HUES64 (cell line): ENCODE data around the gene KDM2A.
"Not testable (repeated sequence)": the region's sequence is repeated elsewhere in the genome, so short reads cannot be mapped to it uniquely, and the experiment has no call there.

ENCODE experiments used
- H3K27ac ChIP-seq: 2 replicates; pipeline ENCODE4 v1.7.0; 2013; ENCODE audit warnings: low read depth, low read length, inconsistent platforms
- H3K27me3 ChIP-seq: 2 replicates; pipeline ENCODE4 v1.6.1; 2013; ENCODE audit warnings: mild to moderate bottlenecking, low read length; ENCODE audit not compliant: insufficient read depth
- H3K36me3 ChIP-seq: 2 replicates; pipeline ENCODE4 v1.6.1; 2013; ENCODE audit warnings: mild to moderate bottlenecking, low read length; ENCODE audit not compliant: insufficient read depth
- H3K4me1 ChIP-seq: 2 replicates; pipeline ENCODE4 v1.6.1; 2013; ENCODE audit warnings: mild to moderate bottlenecking, low read length, moderate library complexity; ENCODE audit not compliant: insufficient read depth
- H3K4me3 ChIP-seq: 2 replicates; pipeline ENCODE4 v1.5.1; 2013; ENCODE audit warnings: mild to moderate bottlenecking, low read length, moderate library complexity
- H3K9ac ChIP-seq: 2 replicates; pipeline ENCODE4 v1.6.1; 2013; ENCODE audit warnings: mild to moderate bottlenecking, low read depth, low read length
- H3K9me3 ChIP-seq: 2 replicates; pipeline ENCODE4 v1.6.1; 2013; ENCODE audit warnings: low read depth, low read length; ENCODE audit not compliant: insufficient read depth
- WGBS: fragments of 150-250, 120-280 bp; methylation state at CpG from one replicate; pipeline ENCODE4 v1.1.7; 2013; ENCODE audit warnings: missing lambda C conversion rate; 5-methylcytosine and 5-hydroxymethylcytosine counted together

KDM2A gene

DNA sequence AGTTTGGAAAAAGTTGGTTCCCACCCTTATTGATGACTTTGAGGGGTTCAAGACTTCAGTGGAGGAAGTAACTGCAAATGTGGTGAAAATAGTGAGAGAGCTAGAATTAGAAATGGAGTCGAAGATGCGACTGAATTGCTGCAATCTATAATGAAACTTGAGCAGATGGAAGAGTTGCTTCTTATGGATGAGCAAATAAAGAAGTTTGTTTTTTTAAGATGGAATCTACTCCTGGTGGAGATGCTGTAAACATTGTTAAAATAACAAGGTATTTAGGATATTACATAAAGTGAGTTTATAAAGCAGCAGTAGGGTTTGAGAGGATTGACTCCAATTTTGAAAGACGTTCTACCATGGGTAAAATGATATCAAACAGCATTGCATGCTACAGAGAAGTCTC lies 83.0 kb downstream of the KDM2A start:
- Histone ChIP-seq H3K27ac (no peak overlapping the region), H3K9me3 (no peaks in the 10 kb centered on the region), H3K4me3 (no peak overlapping the region), H3K4me1 (peaks cover 7% of the 10 kb centered on the region), H3K36me3 (peaks cover 28% of the 10 kb centered on the region), H3K27me3 (no peaks in the 10 kb centered on the region), H3K9ac (no peak overlapping the region)
- 94% methylated on average over 3 of the region's 3 CpGs for WGBS

DNA sequence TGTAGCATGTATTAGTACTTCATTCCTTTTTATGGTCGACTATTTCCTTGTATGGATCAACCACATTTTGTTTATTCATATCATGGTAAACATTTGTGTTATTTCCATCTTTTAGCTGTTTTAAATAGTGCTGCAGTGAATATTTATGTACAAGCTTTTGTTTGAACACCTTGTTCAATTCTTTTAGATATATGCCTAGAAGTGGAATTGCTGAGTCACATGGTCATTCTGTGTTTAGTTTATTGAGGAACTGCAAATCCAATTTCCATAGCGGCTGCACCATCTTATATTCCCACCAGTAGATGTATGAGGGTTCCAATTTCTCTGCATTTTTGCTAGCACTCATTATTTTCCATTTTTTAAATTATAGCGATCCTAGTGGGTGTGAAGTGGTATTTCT lies 85.8 kb downstream of the KDM2A start:
- Histone ChIP-seq H3K36me3 (peaks cover 47% of the 10 kb centered on the region), H3K4me1 (no peaks in the 10 kb centered on the region), H3K27ac (no peak overlapping the region), H3K9me3 (no peaks in the 10 kb centered on the region), H3K9ac (no peak overlapping the region), H3K4me3 (no peak overlapping the region), H3K27me3 (no peaks in the 10 kb centered on the region)
- WGBS: 88% methylated on average over 1 of the region's 3 CpGs

DNA sequence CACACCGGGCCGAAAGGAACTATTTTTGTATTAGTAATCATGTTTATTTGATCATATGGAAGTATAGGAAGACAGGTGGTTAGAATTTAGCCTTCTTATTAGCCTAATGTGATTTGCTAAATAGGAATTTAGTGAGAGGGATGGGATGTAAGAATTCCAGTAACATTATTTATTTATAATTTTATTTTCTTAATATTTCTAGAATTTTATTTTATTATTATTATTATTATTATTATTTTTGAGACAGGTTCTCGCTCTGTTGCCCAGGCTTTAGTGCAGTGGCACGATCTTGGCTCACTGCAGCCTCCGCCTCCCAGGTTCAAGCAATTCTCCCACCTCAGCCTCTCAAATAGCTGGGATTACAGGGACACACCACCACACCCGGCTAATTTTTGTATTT lies 90.2 kb downstream of the KDM2A start:
- not testable (repeated sequence) for H3K4me1 ChIP-seq, H3K27me3 ChIP-seq, H3K9ac ChIP-seq, H3K4me3 ChIP-seq, H3K9me3 ChIP-seq, H3K27ac ChIP-seq
- peaks cover 71% of the 10 kb centered on the region for H3K36me3 ChIP-seq
- WGBS: 94% methylated on average over 6 of the region's 6 CpGs

- peaks cover 87% of the 10 kb centered on the region for H3K36me3 ChIP-seq
- no peaks in the 10 kb centered on the region for H3K9me3 ChIP-seq
- H3K4me1 ChIP-seq: no peaks in the 10 kb centered on the region
- no peak overlapping the region for H3K9ac ChIP-seq
- H3K4me3 ChIP-seq: no peak overlapping the region
- 96% methylated on average over 2 of the region's 2 CpGs for WGBS
- H3K27ac ChIP-seq: no peak overlapping the region
- no peaks in the 10 kb centered on the region for H3K27me3 ChIP-seq
Observed at GRCh38 chr11:67211656-67212436, 92.8 kb downstream of the KDM2A start.

DNA sequence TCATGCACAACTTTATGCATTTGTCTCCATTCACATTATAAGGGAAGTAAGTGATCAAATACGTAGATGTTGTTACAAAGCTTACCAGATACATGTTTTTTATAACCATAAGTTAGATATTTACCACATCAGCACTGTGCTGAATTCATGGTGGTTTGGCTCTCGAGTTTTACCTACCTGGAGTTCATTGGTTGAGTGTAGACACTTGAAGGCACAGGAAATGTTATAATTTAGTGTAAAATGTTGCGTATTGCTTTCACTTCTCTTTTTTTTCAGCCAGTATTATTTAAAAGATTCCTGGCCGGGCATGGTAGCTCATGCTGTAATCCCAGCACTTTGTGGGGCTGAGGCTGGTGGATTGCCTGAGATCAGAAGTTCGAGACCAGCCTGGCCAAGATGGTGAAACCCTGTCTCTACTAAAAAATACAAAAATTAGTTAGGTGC lies 94.1 kb downstream of the KDM2A start:
- Histone ChIP-seq H3K9ac (no peak overlapping the region), H3K27ac (no peak overlapping the region), H3K36me3 (peaks cover 86% of the 10 kb centered on the region), H3K4me3 (no peak overlapping the region), H3K9me3 (no peaks in the 10 kb centered on the region), H3K4me1 (no peaks in the 10 kb centered on the region), H3K27me3 (no peaks in the 10 kb centered on the region)
- 92% methylated on average over 5 of the region's 5 CpGs for WGBS

GRCh38 chr11:67227726-67228125 lies 108.7 kb downstream of the KDM2A start:
- Histone ChIP-seq H3K27me3 (no peaks in the 10 kb centered on the region), H3K4me1 (no peaks in the 10 kb centered on the region), H3K27ac (no peak overlapping the region), H3K4me3 (no peak overlapping the region), H3K9me3 (no peaks in the 10 kb centered on the region), H3K9ac (no peak overlapping the region), H3K36me3 (peaks cover 79% of the 10 kb centered on the region)
- 91% methylated on average over 6 of the region's 8 CpGs for WGBS

GRCh38 chr11:67230406-67230805 lies 111.3 kb downstream of the KDM2A start:
- Histone ChIP-seq H3K4me3 (no peak overlapping the region), H3K4me1 (no peaks in the 10 kb centered on the region), H3K9me3 (no peaks in the 10 kb centered on the region), H3K36me3 (peaks cover 71% of the 10 kb centered on the region), H3K27me3 (no peaks in the 10 kb centered on the region), H3K27ac (no peak overlapping the region), H3K9ac (no peak overlapping the region)
- WGBS: no CpG with 5 or more reads among the region's 3 CpGs

GRCh38 chr11:67230886-67231285 lies 111.8 kb downstream of the KDM2A start:
- Histone ChIP-seq H3K27ac (no peak overlapping the region), H3K4me3 (no peak overlapping the region), H3K27me3 (no peaks in the 10 kb centered on the region), H3K9ac (no peak overlapping the region), H3K4me1 (no peaks in the 10 kb centered on the region), H3K36me3 (peaks cover 69% of the 10 kb centered on the region), H3K9me3 (no peaks in the 10 kb centered on the region)
- WGBS: no CpG with 5 or more reads among the region's 1 CpG

- 93% methylated on average over 5 of the region's 7 CpGs for WGBS
- H3K36me3 ChIP-seq: peaks cover 55% of the 10 kb centered on the region
- no peak overlapping the region for H3K27ac ChIP-seq
- H3K27me3 ChIP-seq: no peaks in the 10 kb centered on the region
- peaks cover 8% of the 10 kb centered on the region; the same call in 1 of the 2 replicates for H3K4me1 ChIP-seq
- no peak overlapping the region for H3K4me3 ChIP-seq
- H3K9ac ChIP-seq: no peak overlapping the region
- no peaks in the 10 kb centered on the region for H3K9me3 ChIP-seq
Observed at GRCh38 chr11:67233584-67234190, 114.6 kb downstream of the KDM2A start.

DNA sequence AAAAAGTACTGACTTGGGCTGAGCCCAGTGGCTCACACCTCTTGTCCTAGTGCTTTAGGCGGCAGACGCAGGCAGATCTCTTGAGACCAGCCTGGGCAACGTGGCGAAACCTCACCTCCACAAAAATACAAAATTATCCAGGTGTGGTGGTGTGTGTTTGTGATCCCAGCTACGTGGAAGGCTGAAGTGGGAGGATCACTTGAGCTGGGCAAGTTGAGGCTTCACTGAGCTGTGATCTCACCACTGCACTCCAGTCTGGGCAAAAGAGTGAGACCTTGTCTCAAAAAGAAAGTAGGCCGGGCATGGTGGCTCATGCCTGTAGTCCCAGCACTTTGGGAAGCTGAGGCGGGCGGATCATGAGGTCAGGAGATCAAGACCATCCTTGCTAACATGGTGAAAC lies 115.5 kb downstream of the KDM2A start:
- WGBS: 98% methylated on average over 6 of the region's 8 CpGs
- H3K27ac ChIP-seq, H3K9me3 ChIP-seq, H3K4me3 ChIP-seq, H3K9ac ChIP-seq, H3K27me3 ChIP-seq: not testable (repeated sequence)
- peaks cover 16% of the 10 kb centered on the region; the same call in 1 of the 2 replicates for H3K4me1 ChIP-seq
- peaks cover 47% of the 10 kb centered on the region for H3K36me3 ChIP-seq

DNA sequence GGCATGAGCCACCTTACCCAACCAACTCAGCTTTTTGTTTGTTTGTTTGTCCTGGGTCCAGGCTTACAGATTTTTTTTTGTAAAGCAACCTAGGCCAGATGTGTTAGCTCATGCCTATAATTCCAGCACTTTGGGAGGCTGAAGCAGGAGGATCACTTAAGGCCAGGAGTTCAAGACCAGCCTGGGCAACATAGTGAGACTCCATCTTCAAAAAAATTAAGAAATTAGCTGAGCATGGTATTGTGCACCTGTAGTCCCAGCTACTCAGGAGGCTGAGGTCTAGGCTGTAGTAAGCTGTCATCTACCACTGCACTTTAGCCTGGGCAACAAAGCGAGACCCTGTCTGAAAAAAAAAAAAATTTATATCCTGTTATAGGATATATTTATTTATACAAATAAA lies 118.5 kb downstream of the KDM2A start:
- H3K4me3 ChIP-seq: no peak overlapping the region
- no peaks in the 10 kb centered on the region for H3K9me3 ChIP-seq
- no peak overlapping the region for H3K9ac ChIP-seq
- peaks cover 27% of the 10 kb centered on the region for H3K36me3 ChIP-seq
- H3K27me3 ChIP-seq: no peaks in the 10 kb centered on the region
- H3K27ac ChIP-seq: no peak overlapping the region
- no CpG with 5 or more reads among the region's 1 CpG for WGBS
- H3K4me1 ChIP-seq: peaks cover 22% of the 10 kb centered on the region
